NCI-H1417 (cell line): ENCODE measurements around the gene AIFM3.
A peak's percentile ranks its signal among the peaks of the same experiment; 100 is the strongest.
"Not testable (repeated sequence)": the region's sequence is repeated elsewhere in the genome, so short reads cannot be mapped to it uniquely, and the experiment has no call there.

Experiments used
- DNase-seq, 3 experiments: peaks; one replicate each; lab custom pipeline; 2025; lab: John Stamatoyannopoulos, UW

The AIFM3 gene, protein sequence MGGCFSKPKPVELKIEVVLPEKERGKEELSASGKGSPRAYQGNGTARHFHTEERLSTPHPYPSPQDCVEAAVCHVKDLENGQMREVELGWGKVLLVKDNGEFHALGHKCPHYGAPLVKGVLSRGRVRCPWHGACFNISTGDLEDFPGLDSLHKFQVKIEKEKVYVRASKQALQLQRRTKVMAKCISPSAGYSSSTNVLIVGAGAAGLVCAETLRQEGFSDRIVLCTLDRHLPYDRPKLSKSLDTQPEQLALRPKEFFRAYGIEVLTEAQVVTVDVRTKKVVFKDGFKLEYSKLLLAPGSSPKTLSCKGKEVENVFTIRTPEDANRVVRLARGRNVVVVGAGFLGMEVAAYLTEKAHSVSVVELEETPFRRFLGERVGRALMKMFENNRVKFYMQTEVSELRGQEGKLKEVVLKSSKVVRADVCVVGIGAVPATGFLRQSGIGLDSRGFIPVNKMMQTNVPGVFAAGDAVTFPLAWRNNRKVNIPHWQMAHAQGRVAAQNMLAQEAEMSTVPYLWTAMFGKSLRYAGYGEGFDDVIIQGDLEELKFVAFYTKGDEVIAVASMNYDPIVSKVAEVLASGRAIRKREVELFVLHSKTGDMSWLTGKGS

DNA sequence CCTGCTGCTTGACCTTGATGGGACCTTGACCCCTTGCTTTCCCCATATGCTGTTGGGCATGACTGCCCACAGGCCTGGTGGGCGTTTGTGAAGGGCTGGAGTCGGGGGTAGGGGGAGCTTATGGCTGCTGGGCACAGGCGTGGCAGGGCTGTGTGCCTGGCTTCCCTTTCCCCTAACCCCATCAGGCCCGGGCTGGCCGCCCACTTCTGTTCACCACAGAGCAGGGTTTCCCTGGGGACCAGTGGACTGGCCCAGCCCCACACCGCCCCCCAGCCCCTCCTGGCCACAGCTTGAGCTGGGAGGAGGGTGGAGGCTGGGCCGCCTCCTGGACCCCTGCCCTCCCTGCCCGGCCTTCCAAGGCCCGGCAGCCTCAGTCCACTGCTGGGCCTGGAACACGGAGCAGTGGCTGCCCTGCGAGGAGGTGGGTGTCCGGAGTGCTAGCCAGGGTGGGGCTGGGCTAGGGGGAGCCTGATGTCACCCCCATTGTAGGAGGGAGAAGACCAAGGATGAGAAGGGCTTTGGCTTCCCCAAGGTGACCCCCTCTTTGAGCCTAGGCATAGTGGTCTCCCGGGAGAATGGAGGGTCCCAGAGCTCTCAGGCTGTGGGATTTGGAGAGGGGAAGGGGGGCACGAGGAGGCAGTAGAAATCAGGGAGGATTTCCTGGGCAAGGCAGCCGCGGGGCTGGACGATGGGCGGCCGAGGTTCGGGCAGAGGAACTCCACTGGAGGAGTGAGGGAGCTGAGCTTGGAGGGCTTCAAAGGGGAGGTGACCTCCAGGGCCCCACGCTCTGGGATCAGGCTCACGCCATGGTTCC is at the start of gene AIFM3:
Gene AIFM3 (plus strand): TSS at position 373 of the 814 bp plus-strand sequence. CDS start 690 bp downstream, outside the sequence.
- DNase-seq = no peak

DNA sequence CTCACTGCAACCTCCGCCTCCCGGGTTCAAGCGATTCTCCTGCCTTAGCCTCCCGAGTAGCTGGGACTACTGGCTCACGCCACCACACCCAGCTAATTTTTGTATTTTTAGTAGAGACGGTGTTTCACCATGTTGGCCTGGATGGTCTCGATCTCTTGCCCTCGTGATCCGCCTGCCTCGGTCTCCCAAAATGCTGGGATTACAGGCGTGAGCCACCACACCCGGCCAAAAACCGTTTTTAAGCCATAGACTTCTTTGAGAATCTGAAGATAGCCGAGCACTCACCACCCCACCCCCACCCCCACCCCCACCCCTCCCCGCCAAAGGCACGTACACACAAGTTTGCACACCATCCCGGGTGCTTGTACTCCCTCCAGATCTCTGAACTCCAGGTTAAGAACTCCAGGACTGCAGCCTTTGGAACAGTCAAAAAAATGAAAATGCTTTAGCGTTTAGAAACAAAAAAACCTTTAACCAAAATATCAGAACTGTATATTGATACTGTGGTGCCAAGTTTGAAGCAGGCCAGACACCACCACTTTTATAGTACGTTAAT is 48.3 kb upstream of the AIFM3 start:
- peak in 1 of 3 experiments; percentile 17 for DNase-seq

DNA sequence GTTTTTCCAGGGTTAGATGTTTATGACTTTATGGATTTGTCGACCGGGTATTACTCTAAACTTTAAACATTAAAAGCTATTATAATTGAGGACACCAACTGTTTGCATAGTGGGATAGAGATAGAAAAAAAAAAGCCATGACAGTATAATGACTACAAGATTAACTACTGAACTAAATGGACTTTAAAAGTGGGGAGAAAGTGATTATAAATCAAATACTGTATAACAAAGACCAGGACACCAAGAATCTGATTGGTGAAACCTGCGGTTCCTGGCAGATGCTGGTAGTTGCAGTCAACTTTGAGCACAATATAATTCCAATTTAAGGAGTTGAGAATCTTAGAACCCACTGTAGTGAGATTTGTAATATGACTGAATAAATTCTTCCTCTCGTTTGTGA is 47.3 kb upstream of the AIFM3 start:
- DNase-seq = peak in 1 of 3 experiments; percentile 33

DNA sequence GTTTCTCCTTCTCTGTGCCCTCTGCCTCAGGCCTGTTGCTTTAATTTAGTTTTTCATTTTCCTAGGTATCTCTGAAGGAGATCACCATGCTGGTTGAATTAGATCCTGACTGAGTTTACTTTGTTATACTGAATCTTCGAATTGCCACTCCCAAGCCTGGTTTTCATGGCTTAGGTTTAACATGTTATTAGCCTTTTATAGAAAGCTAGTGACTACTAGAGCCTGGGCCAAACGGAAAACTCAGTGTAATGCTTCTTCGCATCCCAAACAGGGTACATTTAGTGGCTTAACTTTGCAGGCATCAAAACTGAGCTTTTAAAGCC is 46.2 kb upstream of the AIFM3 start:
- no peak for DNase-seq

DNA sequence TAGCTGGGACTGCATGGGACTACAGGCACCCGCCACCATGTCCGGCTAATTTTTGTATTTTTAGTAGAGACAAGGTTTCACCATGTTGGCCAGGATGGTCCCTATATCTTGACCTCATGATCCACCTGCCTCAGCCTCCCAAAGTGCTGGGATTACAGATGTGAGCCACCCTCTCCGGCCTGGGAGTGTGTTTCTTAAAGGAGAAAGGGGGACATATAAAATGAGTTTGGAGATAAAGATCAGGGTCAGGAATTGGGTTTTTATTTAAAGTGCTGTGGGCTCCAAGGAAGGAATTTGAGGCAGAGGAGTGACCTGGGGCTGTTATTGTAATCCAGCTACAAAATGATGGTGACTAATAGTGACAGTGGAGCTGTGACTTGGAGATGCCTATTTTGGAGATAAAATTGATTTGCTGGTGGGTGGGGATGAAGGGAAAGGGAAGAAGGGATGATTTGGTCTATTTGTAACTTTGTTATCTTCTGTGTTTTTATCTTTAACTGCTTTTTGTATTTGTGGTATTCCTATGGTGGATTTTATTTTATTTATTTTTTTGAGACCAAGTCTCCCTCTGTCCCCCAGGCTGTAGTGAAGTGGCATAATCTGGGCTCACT is 44.8 kb upstream of the AIFM3 start:
- DNase-seq = no peak

DNA sequence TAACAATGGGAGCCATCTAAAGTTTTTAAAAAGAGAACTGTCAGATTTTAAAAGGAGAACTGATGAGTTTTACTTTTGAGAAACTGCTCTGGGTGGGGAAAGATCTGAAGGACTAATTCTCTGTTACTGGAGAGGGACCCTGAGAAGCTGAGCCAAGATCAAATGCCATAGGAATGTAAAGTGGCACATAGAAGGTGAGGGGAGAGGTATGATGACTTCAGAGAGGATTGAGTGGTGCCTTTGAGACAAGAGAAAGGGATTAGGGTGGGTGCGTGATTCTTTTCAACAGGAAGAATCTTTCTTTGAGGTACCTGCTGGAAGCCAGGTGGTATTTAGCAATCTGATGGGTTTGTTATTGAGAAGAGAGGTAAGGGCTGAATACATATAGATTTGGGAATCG is 40.8 kb upstream of the AIFM3 start:
- DNase-seq = no peak

DNA sequence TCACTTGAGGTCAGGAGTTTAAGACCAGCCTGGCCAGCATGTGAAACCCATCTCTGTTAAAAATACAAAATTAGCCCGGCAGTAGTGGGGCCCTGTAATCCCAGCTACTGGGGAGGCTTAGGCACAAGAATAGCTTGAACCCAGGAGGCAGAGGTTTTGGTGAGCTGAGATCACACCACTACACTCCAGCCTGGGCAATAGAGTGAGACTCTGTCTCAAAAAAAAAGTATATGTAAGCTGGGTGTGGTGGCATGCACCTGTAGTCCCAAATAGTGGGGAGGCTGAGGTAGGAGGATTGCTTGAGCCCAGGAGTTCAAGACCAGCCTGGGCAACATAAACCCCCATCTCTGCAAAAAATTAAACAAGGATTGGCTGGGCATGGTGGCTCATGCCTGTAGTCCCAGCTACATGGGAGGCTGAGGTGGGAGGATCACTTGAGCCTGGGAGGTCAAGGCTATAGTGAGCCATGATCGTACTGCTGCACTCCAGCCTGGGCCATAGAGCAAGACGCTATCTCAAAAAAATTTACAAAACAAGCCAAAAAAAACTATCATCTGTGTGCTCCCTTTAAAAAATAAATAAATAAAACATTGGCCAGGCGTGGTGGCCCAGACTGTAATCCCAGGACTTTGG is 39.0 kb upstream of the AIFM3 start:
- no peak for DNase-seq

DNA sequence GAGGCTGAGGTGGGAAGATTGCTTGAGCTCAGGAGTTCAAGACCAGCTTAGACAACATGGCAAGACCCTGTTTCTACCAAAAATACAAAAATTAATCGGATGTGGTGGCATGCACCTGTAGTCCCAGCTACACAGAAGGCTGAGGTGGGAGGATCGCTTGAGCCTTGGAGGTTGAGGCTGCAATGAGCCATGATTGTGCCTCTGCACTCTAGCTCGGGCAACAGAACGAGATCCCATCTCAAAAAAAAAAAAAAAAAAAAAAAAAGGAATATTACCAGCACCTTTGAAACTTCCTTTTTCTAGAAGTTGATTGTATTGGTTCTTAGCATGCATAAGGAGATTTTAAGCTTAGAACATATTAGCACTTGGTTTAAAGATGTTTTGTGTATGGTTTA is 38.5 kb upstream of the AIFM3 start:
- no peak for DNase-seq

DNA sequence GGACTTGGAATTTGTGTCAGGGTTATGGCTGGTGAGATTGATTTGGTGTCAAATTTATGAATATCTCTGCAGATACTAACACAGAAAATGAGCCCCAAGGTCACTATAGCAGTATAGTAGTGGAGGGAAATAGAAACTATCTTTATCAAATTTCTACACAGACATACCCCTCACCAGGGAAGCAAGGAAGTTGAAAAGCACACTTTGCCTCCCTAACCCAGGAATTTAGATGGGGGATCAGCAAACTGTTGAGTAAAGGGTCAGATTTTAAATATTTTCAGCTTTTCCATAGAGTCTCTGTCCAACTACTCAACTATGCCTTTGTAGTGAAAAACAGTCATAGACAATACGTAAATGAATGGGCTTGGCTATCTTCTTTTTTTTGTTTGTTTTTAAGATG is 37.1 kb upstream of the AIFM3 start:
- no peak for DNase-seq

DNA sequence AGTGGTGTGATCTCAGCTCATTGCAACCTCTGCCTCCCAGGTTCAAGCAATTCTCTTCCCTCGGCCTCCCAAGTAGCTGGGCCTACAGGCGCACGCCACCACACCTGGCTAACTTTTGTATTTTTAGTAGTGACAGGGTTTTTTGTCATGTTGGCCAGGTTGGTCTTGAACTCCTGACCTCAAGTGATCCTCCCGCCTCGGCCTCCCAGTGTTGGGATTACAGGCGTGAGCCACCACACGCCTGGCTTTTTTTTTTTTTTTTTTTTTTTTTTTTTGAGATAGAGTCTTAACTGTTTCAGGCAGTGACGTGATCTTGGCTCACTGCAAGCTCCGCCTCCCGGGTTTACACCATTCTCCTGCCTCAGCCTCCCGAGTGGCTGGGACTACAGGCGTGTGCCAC is 36.6 kb upstream of the AIFM3 start:
- DNase-seq = not testable (repeated sequence)

DNA sequence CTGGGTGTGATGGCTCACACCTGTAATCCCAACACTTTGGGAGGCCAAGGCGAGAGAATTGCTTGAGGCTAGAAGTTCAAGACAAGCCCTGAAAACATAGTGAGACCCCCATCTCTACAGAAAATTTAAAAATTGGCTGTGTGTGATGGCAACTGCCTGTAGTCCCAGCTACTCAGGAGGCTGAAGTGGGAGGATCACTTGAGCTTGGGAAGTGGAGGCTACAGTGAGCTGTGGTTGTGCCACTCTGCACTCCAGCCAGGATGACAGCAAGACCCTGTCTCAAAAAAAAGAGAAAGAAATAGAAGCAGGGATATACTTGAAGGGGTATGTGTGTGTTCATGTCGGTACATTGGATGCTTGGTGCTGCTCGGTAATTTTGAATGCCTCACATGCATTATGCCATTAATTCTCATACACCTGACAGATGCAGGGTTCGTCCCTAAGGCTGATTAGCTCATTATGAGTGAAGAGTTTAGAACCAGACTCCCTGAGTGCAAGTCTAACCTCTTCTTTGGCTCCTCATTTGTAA is 35.9 kb upstream of the AIFM3 start:
- no peak for DNase-seq

DNA sequence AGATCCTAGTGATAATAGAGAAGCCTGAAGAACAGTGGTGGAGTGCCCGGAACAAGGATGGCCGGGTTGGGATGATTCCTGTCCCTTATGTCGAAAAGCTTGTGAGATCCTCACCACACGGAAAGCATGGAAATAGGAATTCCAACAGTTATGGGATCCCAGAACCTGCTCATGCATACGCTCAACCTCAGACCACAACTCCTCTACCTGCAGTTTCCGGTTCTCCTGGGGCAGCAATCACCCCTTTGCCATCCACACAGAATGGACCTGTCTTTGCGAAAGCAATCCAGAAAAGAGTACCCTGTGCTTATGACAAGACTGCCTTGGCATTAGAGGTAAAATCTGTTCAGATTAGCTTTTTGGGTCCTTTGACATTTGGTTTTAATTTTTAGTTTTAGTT is 33.1 kb upstream of the AIFM3 start:
- no peak for DNase-seq

DNA sequence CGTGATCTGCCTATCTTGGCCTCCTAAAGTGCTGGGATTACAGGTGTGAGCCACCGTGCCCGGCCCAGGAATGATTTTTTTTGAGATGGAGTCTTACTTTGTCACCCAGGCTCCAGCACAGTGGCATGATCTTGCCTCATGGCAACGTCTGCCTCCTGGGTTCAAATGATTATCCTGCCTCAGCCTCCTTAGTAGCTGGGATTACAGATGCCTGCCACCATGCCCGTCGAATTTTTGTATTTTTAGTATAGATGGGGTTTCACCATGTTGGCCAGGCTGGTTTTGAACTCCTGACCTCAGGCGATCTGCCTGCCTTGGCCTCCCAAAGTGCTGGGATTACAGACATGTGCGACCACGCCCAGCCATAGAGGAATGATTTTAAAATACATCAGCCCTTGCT is 32.0 kb upstream of the AIFM3 start:
- not testable (repeated sequence) for DNase-seq

DNA sequence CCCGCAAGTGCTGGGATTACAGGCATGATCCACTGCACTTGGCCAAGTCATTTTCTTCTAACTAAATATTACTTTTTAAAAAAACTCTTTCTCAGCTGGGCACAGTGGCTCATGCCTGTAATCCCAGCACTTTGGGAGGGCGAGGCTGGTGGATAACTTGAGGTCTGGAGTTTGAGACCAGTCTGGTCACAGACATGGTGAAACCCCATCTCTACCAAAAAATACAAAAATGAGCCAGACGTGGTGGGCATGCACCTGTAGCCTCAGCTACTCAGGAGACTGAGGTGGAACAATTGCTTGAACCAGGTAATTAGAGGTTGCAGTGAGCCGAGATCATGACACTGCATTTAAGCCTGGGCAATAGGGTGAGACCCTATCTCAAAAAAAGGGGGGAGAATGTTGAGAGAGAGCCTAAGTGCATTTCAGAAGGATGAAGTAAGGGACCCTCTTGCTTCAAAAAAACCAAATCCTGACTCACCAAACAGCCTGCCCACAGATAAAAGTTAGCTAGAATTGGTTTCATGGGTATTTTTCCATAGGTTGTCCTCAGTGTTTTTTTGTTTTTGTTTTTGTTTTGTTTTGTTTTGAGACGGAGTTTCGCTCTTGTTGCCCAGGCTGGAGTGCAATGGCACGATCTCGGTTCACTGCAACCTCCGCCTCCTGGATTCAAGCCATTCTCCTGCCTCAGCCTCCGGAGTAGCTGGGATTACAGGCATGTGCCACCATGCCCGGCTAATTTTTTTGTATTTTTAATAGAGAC is 31.1 kb upstream of the AIFM3 start:
- DNase-seq = not testable (repeated sequence)

DNA sequence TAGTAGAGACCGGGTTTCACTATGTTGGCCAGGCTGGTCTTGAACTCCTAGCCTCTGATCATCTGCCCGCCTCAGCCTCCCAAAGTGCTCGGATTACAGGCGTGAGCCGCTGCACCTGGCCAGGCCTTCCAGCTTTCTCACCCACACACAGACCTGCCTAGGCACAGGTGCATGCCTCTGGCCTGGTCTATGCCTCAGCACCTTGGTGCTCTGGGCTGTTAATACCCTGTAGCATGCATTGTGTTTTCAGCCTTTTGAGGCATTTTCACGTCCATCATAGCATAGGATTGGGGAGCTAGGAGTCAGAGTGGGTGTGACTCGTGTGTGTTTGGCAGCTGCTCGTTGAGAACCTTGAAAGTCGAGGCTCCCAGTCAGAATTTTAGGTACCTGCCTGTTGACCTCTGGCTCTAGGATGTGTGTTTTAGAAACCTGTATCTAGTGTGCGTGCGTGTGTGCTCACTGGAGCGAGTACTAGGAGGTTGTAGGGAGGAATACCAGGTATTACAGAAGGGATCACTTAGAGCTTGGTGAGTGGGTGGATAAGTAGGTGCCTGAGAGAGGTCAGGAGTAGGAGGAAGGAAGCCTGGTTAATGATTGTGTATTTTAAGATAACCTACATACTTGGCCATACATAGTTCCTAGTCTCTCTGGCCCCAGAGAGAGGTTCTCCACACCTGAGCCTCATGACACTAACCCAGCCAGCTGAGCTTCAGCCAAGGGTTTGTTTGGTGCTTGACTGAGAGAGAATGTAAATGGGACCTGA is 29.8 kb upstream of the AIFM3 start:
- no peak for DNase-seq

DNA sequence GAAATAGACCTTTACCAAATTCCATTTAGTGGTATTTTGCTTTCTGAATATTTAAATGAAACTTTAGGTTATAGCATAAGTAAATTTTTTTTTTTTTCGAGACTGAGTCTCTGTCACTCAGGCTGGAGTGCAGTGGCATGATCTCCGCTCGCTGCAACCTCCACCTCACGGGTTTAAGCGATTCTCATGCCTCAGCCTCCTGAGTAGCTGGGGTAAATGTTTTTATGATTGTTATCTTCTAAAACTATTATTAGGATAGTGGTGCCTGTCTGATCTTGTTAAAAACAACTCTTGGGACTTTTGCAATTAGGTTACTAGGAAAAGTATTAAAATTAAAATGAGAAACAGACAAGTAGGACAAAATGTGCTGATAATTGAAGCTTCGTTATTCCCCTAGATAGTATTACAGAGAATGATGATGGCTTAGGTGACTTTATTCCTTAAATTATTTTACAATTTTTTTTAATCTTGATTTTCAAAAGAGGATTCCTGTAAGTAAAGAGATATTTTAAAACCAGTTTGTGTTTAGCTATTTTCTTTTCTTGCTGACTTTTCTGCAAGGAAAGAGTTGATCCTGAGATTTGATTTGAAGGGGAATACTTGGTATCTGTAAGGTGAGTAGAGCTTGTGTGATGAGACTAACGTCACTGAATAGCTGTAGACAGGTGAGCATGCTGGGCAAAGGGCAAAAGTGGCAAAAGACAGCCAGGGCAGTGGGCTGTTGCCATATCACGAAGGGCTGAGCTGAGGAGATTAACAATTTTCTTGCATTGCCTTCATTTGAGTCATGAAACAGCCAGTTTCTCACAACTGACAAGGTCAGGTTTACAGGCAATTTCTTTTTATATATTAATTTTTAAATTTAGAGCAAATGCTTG is 29.0 kb upstream of the AIFM3 start:
- no peak for DNase-seq

DNA sequence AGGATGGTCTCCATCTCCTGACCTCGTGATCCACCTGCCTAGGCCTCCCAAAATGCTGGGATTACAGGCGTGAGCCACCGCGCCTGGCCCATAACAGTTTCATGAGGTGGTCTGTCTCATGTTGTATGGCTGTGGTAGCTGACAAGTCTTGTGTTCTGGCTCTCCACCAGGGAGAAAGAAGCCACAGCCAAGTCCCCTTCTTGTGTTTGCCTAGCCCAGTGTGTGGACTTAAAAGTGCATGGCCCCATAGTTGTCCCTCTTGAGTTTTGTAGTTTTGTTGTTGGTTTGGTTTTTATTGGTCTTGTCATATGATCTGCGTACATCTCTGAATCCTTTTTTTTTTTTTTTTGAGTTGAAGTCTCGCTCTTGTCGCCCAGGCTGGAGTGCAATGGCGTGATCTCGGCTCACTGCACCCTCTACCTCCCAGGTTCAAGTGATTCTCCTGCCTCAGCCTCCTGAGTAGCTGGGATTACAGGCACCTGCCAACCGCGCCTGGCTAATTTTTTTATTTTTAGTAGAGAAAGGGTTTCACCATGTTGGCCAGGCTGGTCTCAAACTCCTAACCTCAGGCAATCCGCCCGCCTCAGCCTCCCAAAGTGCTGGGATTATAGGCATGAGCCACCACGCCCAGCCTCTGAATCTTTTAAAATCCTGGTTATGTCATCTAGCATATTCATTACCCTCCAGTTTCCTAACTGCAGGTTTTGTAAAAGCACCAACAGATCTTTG is 27.4 kb upstream of the AIFM3 start:
- DNase-seq = not testable (repeated sequence)

DNA sequence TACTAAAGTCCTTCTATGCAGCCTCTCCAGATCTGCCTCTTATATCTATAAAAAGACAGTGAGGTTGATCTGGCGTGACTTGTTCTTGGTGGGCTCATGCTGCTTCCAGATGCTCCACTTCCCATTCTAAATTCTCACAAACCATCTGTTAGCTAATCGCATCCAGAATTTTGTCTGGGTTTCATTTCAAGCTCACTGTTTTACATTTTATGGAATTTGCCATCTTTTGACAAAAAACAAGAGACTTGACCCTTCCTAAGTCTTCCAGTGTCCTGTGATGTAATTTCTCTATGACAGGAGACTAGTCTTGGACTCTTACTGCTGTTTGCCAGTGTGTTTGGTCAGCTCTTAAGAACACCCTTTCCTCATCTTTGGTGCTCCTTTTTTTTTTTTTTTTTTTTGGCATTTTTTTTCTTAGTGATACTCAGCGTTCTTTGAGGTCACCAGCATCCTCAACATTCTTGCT is 26.8 kb upstream of the AIFM3 start:
- DNase-seq = no peak
